GM21423 (cell line): ENCODE results near the gene ATP13A5.

ENCODE experiments used
- ATAC-seq: cut with Tn5 transposase; IDR thresholded peaks from one replicate; pipeline ENCODE4 v1.9.1; 2021; ENCODE audit warnings: mild to moderate bottlenecking, moderate library complexity; ENCODE audit not compliant: unreplicated experiment

The ATP13A5 gene, protein sequence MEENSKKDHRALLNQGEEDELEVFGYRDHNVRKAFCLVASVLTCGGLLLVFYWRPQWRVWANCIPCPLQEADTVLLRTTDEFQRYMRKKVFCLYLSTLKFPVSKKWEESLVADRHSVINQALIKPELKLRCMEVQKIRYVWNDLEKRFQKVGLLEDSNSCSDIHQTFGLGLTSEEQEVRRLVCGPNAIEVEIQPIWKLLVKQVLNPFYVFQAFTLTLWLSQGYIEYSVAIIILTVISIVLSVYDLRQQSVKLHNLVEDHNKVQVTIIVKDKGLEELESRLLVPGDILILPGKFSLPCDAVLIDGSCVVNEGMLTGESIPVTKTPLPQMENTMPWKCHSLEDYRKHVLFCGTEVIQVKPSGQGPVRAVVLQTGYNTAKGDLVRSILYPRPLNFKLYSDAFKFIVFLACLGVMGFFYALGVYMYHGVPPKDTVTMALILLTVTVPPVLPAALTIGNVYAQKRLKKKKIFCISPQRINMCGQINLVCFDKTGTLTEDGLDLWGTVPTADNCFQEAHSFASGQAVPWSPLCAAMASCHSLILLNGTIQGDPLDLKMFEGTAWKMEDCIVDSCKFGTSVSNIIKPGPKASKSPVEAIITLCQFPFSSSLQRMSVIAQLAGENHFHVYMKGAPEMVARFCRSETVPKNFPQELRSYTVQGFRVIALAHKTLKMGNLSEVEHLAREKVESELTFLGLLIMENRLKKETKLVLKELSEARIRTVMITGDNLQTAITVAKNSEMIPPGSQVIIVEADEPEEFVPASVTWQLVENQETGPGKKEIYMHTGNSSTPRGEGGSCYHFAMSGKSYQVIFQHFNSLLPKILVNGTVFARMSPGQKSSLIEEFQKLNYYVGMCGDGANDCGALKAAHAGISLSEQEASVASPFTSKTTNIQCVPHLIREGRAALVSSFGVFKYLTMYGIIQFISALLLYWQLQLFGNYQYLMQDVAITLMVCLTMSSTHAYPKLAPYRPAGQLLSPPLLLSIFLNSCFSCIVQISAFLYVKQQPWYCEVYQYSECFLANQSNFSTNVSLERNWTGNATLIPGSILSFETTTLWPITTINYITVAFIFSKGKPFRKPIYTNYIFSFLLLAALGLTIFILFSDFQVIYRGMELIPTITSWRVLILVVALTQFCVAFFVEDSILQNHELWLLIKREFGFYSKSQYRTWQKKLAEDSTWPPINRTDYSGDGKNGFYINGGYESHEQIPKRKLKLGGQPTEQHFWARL

GRCh38 chr3:193378706-193379105 is at the start of gene ATP13A5:
Gene ATP13A5, minus strand, starts transcription at chr3:193378753. Its CDS starts 28 bp downstream, at chr3:193378725.
- no peak for ATAC-seq

DNA sequence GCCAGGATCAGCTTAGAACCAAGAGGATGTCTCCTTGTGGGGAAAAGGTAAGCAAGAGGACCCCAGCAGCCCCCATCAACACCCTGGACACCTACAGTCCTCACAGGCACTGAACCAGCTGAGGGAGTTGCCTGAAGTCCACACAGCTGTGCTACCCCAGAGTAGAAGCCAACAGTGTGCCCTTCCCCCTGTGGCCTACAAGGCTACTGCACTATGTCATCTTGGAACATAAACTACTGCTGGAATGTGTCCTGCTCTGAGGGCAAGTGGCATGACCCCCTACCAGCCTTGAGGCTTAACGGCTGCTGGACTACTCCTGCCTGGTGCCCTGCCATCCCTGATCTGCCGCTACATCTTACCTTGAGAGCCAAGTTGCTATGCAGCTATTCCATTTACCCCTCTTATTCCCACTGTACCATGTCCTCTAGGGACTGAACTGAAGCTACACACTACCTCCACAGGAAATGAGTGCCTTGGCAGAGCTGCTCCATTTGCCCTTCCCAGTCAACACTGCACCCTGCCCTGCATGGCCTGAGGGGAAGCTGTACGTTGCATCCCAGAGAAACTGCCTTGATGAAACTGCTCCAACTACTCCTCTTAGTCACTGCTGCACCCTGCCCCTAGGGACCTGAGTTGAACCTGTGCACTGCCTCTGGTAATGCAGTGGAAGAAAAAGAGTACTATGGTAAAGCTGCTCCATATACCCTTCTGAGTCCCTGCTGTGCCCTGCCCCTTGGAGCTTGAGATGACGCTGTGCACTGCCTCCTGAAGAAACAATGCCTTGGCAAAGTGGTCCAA is 40.2 kb upstream of the ATP13A5 start:
- ATAC-seq = no peak

- no peak for ATAC-seq
Observed at GRCh38 chr3:193416629-193417028, 38.1 kb upstream of the ATP13A5 start.

GRCh38 chr3:193407688-193408087 is 29.1 kb upstream of the ATP13A5 start:
- no peak for ATAC-seq

DNA sequence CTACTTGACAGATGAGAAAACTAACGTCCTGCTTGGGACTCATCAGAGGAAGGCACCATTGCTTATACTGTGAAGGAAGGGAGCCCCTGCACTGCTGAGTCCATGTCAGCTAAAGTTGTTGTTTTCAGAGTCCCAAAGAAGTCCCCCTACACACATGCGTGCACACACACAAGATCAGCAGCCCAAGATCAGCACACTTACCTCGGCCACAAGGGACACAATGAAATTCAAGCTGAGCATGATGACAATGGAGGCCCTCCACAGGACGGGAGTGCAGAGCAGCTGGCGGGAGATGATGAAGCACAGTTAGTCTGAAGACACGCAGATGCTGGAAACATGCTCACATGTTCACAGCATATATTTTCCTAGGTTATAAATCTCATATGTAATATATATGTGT is 28.6 kb upstream of the ATP13A5 start:
- ATAC-seq = no peak

DNA sequence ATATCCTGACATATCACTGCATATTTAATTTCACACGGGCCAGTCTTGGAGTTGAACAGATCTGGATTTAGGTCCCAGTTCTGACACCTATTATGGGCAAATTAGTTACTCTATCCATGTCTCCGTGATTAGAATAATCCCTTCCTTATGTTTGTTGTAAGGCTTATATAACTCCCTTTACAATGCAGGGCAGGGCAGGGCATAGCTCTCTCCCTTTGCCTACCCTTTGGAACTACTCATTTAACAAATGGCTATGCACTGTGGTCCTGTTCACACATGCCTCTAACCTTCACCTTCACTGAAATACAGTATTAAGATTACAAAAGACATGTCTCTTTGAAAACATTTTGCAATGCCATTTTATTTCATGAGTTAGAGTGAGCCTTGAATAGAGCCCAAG is 24.8 kb upstream of the ATP13A5 start:
- ATAC-seq = no peak

GRCh38 chr3:193400304-193400703 is 21.8 kb upstream of the ATP13A5 start:
- ATAC-seq = no peak

DNA sequence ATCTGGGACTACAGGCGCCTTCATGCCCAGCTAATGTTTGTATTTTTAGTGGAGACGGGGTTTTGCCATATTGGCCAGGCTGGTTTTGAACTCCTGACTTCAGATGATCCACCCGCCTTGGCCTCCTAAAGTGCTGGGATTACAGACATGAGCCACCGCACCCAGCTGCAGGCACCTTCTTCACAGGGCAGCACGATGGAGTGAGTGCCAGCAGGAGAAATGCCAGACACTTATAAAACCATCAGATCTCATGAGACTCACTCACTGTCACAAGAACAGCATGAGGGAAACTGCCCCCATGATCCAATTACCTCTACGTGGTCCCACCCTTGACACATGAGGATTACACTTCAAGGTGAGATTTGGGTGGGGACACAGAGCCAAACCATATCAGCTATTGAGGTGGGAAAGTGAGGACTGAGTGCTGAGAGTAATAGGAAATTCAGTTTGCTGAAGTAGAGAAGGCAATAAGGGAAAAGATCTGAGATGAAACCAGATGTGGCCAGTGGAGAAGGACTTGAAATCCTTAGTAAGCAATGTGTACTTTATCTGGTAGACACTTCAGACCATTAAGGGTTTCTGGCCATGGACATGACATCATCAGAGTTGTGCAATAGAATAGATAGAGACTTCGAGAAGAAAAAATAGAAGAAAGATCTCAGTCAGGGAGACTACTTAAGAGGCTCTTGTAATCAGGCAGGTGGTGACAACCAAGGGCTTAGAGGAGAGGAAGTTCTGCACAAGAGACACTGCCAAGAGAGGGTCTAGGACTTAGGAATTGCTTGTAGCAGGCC is 18.1 kb upstream of the ATP13A5 start:
- ATAC-seq = no peak

DNA sequence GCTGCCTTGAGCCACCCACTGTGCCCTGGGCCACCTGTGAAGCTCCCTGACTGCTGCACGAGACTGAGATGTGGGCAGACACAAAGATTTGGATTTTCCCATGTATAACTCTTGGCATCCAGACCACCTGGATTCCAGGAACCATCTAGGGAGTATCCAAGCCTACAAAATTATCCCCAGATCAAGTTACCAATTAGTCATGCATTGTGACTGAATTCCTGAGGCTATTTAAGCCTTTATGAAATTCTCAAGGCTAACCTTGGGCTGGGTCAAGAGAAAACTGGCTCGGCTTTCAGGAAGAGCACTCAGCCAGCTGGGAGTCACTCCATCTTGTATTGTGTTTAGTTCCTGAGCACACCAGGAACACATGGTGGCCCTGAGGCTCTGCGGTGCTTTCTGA is 13.3 kb upstream of the ATP13A5 start:
- ATAC-seq = no peak

- no peak for ATAC-seq
Observed at GRCh38 chr3:193389335-193389734, 10.8 kb upstream of the ATP13A5 start.

GRCh38 chr3:193388361-193388760 is 9.8 kb upstream of the ATP13A5 start:
- no peak for ATAC-seq

GRCh38 chr3:193387596-193387995 is 9.0 kb upstream of the ATP13A5 start:
- no peak for ATAC-seq

GRCh38 chr3:193377591-193377990 is 962 bp downstream of the ATP13A5 start:
- ATAC-seq = no peak

- ATAC-seq = no peak
Observed at GRCh38 chr3:193375614-193376013, 2.9 kb downstream of the ATP13A5 start.

DNA sequence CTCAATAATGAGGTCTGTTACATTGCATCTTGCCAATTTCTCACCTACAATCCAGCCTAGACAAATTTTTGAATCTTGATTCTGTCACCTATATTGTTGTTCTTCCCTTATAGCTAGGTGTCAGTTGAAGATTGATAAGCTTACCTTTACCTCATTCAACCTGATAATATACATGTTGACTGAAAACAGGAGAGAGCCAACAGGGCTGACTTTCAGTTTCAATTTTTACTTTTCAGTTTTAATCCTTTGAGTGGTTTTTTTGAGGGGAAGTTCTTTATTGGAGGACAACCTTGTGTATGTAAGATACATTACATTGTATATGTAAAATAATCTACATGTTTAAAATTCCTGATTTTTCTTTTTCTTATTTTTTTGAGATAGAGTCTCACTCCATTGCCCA is 5.8 kb downstream of the ATP13A5 start:
- no peak for ATAC-seq

- ATAC-seq = no peak
Observed at GRCh38 chr3:193367868-193368267, 10.7 kb downstream of the ATP13A5 start.

GRCh38 chr3:193357291-193357690 is 21.3 kb downstream of the ATP13A5 start:
- no peak for ATAC-seq

DNA sequence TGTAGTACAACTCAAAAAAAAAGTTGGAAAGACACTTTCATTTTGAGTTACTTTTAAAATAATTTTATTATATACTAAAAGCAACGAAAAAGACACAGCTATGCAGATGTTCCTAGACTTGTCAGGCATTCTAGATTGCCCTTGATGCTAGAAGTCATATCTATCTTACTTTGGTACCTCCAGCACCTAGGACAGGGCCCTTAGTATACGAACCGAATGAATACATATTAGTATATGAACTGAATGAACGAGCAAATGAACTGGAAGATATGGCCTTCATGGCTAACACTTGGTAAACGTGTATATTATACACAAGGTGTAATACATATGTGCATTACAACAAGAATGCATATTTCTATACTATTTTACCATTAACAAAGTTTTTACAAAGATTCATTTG is 24.1 kb downstream of the ATP13A5 start:
- no peak for ATAC-seq

DNA sequence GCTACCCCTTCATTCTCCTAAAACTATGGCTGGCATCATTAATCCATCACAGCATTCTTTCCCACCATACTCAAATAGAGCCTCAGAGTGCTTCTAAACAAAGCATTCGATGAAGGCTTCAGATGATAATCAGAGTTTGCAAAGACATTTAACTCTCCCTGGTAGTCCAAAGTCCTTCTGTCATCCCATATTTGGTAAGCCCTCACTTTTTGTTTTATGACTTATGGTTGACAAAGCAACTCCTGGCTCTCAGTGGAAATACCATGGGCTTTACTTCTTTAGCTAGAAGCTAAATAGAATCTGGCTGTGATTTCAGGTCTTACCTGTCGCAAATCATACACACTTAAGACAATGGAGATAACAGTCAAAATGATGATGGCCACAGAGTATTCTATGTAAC is 27.8 kb downstream of the ATP13A5 start:
- no peak for ATAC-seq

- no peak for ATAC-seq
Observed at GRCh38 chr3:193348686-193349085, 29.9 kb downstream of the ATP13A5 start.
